Sigmoid colon (tissue), 4 donors: ENCODE measurements around the gene GNB4.

ENCODE experiments used
- EP300 ChIP-seq, 4 donors: sonication (generic); formaldehyde crosslinking; IDR thresholded peaks; one replicate each; pipeline ENCODE4 v1.6.1; 2017; ENCODE audit warnings: antibody characterized with exemption in 4 of 4
- TF ChIP-seq, protein P1 (sequence below), 4 experiments: fragments of 450-650 bp in 3 of 4; fragments of 200-600 bp in 1 of 4; IDR thresholded peaks; one replicate each; pipeline ENCODE4 v1.5.1; 2016 to 2019; ENCODE audit warnings: antibody characterized with exemption in 4 of 4, mild to moderate bottlenecking in 3 of 4, moderate library complexity in 2 of 4

DNA sequence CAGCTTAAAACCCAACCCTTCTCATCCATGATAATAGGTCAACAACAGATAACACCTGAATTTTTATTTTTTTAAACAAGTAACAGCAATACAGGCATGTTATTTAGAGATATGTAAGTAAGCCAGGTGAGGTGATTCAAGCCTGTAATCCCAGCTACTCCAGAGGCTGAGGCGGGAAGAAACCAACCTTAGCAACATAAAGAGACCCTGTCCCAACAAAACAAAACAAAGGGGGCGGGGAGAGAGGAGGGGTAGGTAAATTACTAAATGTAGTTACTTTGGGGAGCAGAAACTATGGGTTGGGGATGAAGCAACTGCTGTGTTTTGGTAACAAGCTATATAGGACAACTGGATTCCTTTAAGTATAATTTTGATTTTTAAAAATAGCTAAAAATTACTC lies 47.0 kb downstream of the GNB4 start:
- TF ChIP-seq, protein P1, sequence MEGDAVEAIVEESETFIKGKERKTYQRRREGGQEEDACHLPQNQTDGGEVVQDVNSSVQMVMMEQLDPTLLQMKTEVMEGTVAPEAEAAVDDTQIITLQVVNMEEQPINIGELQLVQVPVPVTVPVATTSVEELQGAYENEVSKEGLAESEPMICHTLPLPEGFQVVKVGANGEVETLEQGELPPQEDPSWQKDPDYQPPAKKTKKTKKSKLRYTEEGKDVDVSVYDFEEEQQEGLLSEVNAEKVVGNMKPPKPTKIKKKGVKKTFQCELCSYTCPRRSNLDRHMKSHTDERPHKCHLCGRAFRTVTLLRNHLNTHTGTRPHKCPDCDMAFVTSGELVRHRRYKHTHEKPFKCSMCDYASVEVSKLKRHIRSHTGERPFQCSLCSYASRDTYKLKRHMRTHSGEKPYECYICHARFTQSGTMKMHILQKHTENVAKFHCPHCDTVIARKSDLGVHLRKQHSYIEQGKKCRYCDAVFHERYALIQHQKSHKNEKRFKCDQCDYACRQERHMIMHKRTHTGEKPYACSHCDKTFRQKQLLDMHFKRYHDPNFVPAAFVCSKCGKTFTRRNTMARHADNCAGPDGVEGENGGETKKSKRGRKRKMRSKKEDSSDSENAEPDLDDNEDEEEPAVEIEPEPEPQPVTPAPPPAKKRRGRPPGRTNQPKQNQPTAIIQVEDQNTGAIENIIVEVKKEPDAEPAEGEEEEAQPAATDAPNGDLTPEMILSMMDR (IDR thresholded peaks at IDR 0.05), result no peak
- no peak for TF ChIP-seq EP300 (IDR thresholded peaks at IDR 0.05)
